Thoracic aorta (tissue), 2 donors: ENCODE measurements around the gene SHISA5. TPM values are rescaled to one million over a fixed set of nuclear protein-coding genes. Genes with fewer than 3 reads are reported as not detected.

ENCODE experiments used
- ATAC-seq: fragments of 150-250 bp; one replicate; pipeline ENCODE4 v1.8.0; 2017; ENCODE audit warnings: low read depth; ENCODE audit not compliant: insufficient number of reproducible peaks, low FRiP score
- DNase-seq: peaks from one replicate; pipeline ENCODE4 v3.0.0-alpha.2; 2020; ENCODE audit warnings: low spot score
- H3K27ac ChIP-seq, 2 donors: fragments of 200-600 bp; sonication (generic); 1 replicate in 1 of 2; 2 replicates in 1 of 2; pipeline ENCODE4 v1.5.1; 2016; ENCODE audit warnings: mild to moderate bottlenecking in 2 of 2, moderate library complexity in 2 of 2
- H3K27me3 ChIP-seq: fragments of 200-600 bp; sonication (generic); replicated peaks from 2 replicates; pipeline ENCODE4 v1.6.0; 2016; ENCODE audit warnings: mild to moderate bottlenecking; ENCODE audit not compliant: insufficient read depth
- H3K36me3 ChIP-seq: fragments of 200-600 bp; sonication (generic); one replicate; pipeline ENCODE4 v1.5.1; 2016
- H3K4me1 ChIP-seq, 2 donors: fragments of 200-600 bp; sonication (generic); 1 replicate in 1 of 2; 2 replicates in 1 of 2; pipeline versions ENCODE4 v1.5.1 to v1.6.0; 2016; ENCODE audit warnings: low read depth in 2 of 2, mild to moderate bottlenecking in 1 of 2; ENCODE audit not compliant: control insufficient read depth in 1 of 2
- H3K4me3 ChIP-seq: fragments of 200-600 bp; sonication (generic); 2 replicates; pipeline ENCODE4 v1.5.1; 2016; ENCODE audit warnings: mild to moderate bottlenecking
- H3K9me3 ChIP-seq: fragments of 200-600 bp; sonication (generic); 2 replicates; pipeline ENCODE4 v1.5.1; 2016
- total RNA-seq, 2 donors: library from RNA; depleted of rRNA; stranded (reverse); fragments of >200 nt; gene quantifications; one replicate each; pipeline versions ENCODE4 v1.1.0 to v1.2.3, GENCODE V29; 2016
- TF ChIP-seq, protein P1 (sequence below): fragments of 200-600 bp; sonication (generic); IDR thresholded peaks from one replicate; pipeline ENCODE4 v1.5.1; 2019; ENCODE audit warnings: antibody characterized with exemption

Gene SHISA5
- total RNA-seq, 2 donors from 2014 or later, result 151 to 159 TPM

- H3K27ac ChIP-seq, result no peak overlapping the region
- H3K27me3 ChIP-seq, result no peaks in the 10 kb centered on the region
- peaks cover 4 to 40% of the 10 kb centered on the region in 2 donors for H3K4me1 ChIP-seq
- ATAC-seq, result no peak
- H3K9me3 ChIP-seq, result no peaks in the 10 kb centered on the region
- TF ChIP-seq, protein P1, sequence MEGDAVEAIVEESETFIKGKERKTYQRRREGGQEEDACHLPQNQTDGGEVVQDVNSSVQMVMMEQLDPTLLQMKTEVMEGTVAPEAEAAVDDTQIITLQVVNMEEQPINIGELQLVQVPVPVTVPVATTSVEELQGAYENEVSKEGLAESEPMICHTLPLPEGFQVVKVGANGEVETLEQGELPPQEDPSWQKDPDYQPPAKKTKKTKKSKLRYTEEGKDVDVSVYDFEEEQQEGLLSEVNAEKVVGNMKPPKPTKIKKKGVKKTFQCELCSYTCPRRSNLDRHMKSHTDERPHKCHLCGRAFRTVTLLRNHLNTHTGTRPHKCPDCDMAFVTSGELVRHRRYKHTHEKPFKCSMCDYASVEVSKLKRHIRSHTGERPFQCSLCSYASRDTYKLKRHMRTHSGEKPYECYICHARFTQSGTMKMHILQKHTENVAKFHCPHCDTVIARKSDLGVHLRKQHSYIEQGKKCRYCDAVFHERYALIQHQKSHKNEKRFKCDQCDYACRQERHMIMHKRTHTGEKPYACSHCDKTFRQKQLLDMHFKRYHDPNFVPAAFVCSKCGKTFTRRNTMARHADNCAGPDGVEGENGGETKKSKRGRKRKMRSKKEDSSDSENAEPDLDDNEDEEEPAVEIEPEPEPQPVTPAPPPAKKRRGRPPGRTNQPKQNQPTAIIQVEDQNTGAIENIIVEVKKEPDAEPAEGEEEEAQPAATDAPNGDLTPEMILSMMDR, result no peak
- DNase-seq, result no peak
- H3K4me3 ChIP-seq, result no peak overlapping the region
- H3K36me3 ChIP-seq, result peaks cover 77% of the 10 kb centered on the region
Measured at GRCh38 chr3:48419149-48419548, 84.8 kb downstream of the SHISA5 start.

GRCh38 chr3:48418651-48419050 lies 85.3 kb downstream of the SHISA5 start:
- no peak for DNase-seq
- H3K9me3 ChIP-seq, result no peaks in the 10 kb centered on the region
- no peak for ATAC-seq
- no peak overlapping the region for H3K4me3 ChIP-seq
- H3K4me1 ChIP-seq, result peaks cover 4 to 40% of the 10 kb centered on the region in 2 donors
- TF ChIP-seq, protein P1, result no peak
- H3K27ac ChIP-seq, result no peak overlapping the region
- H3K36me3 ChIP-seq, result peaks cover 79% of the 10 kb centered on the region
- H3K27me3 ChIP-seq, result no peaks in the 10 kb centered on the region

- ATAC-seq (no peak), DNase-seq (no peak)
- Histone ChIP-seq H3K4me3 (no peak overlapping the region), H3K4me1 (peaks cover 0 to 40% of the 10 kb centered on the region in 2 donors), H3K36me3 (peaks cover 79% of the 10 kb centered on the region), H3K9me3 (no peaks in the 10 kb centered on the region), H3K27me3 (no peaks in the 10 kb centered on the region), H3K27ac (no peak overlapping the region)
- TF ChIP-seq, protein P1, result no peak
Measured at GRCh38 chr3:48418140-48418539, 85.8 kb downstream of the SHISA5 start.

Other genes with a start within 250 kb of the SHISA5 start
- gene NME6, start 202.8 kb downstream of the SHISA5 start, total RNA-seq, result 10 to 100 TPM; 13.7 to 34.2 TPM
- gene SPINK8, start 170.5 kb downstream of the SHISA5 start, total RNA-seq, result not detected
- not detected for gene FBXW12, start 132.0 kb downstream of the SHISA5 start, total RNA-seq
- gene PLXNB1, start 74.1 kb downstream of the SHISA5 start, total RNA-seq, result 100 to 1,000 TPM; 177 to 210 TPM
- 10 to 100 TPM in 1 of 2 donors, 1 to 10 TPM in 1; 5.9 to 15.2 TPM for gene CCDC51, start 64.1 kb downstream of the SHISA5 start, total RNA-seq
- gene TMA7, start 63.9 kb downstream of the SHISA5 start, total RNA-seq, result 100 to 1,000 TPM; 112 to 164 TPM
- 1 to 10 TPM; 4.0 to 8.3 TPM for gene ATRIP, start 57.4 kb downstream of the SHISA5 start, total RNA-seq
- gene PFKFB4, start 52.6 kb upstream of the SHISA5 start, total RNA-seq, result 1 to 10 TPM; 3.7 to 8.5 TPM
- gene UCN2, start 59.6 kb upstream of the SHISA5 start, total RNA-seq, result 1 to 10 TPM in 1 of 2 donors, not detected in 1; 3.0 TPM
- 10 to 100 TPM; 16.4 to 26.7 TPM for gene COL7A1, start 91.2 kb upstream of the SHISA5 start, total RNA-seq
- 100 to 1,000 TPM; 226 to 234 TPM for gene UQCRC1, start 105.5 kb upstream of the SHISA5 start, total RNA-seq
- gene TMEM89, start 117.6 kb upstream of the SHISA5 start, total RNA-seq, result 1 to 10 TPM in 1 of 2 donors, not detected in 1; 8.0 TPM
- 100 to 1,000 TPM in 1 of 2 donors, 10 to 100 TPM in 1; 93.9 to 102 TPM for gene SLC26A6, start 131.3 kb upstream of the SHISA5 start, total RNA-seq
- gene CELSR3, start 158.7 kb upstream of the SHISA5 start, total RNA-seq, result 1 to 10 TPM; 1.3 to 3.0 TPM
- gene NCKIPSD, start 181.7 kb upstream of the SHISA5 start, total RNA-seq, result 100 to 1,000 TPM in 1 of 2 donors, 10 to 100 TPM in 1; 59.6 to 101 TPM
- gene IP6K2, start 213.0 kb upstream of the SHISA5 start, total RNA-seq, result 10 to 100 TPM; 38.3 to 90.7 TPM